VCaP (cell line): ENCODE data around the gene C2CD2.

Experiments used
- H3K27ac ChIP-seq: fragments of 450-650 bp; 2 replicates; pipeline ENCODE4 v1.5.1; 2017
- CTCF ChIP-seq: fragments of 450-650 bp; conservative IDR thresholded peaks from 2 replicates; pipeline ENCODE4 v1.5.1; 2017; ENCODE audit warnings: mild to moderate bottlenecking, moderate library complexity

C2CD2 gene

GRCh38 chr21:41864311-41865001 lies 89.4 kb downstream of the C2CD2 start:
- H3K27ac ChIP-seq: no peak overlapping the region
- no peak for TF ChIP-seq CTCF

DNA sequence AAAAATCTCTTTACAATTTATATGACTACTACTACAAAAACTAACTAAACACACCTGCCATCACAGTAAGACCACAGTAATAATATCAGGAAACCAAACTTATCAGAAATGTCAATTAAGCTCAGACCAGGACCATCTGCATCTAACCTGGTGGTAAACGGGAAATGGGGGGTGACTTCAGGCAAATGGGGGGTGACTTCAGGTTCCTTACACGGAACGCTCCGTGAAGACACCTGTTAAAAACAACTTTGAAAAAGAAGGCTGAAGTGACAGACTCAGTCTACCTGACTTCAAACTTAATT lies 90.4 kb downstream of the C2CD2 start:
- no peak for TF ChIP-seq CTCF
- no peak overlapping the region for H3K27ac ChIP-seq

DNA sequence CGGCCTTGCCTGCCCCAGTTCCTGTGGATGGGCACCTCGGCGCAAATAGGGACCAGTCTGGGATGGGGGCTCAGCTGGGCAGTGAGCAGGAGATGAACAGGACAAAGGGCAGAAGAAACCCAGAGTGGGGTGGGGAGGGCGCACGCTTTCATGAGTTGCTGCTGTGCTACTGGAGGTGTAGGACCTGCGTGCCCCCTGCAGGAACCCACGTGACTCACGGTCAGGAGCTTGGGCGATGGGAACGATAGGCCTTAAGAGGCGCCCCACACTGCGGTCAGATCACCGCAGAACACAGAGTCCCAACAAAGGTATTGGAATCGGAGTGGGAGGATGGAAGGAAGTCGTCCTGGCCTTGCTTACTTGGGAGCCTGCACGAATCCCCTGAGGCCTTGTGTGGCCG lies 91.8 kb downstream of the C2CD2 start:
- no peak overlapping the region for H3K27ac ChIP-seq
- TF ChIP-seq CTCF: no peak

DNA sequence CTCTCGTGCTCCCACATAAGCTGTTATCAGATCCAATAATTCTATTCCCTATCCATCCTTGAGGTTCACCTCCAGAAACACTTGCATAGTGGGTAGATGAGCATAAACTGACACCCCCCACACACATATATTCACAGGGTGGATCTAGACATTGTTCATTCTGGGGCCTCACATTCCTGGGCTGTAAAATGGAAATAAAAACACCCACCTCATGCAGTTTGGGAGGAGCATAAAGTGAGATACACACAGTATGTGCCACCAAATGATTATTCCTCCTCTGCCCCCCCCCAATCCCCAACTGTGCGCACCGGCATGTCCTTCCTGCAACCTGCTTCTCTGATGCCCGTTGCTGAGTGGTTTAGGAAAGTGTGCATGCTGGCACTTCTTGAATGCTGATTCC lies 92.6 kb downstream of the C2CD2 start:
- H3K27ac ChIP-seq: no peak overlapping the region
- no peak for TF ChIP-seq CTCF

- no peak overlapping the region for H3K27ac ChIP-seq
- TF ChIP-seq CTCF: no peak
Observed at GRCh38 chr21:41859297-41859980, 94.4 kb downstream of the C2CD2 start.

DNA sequence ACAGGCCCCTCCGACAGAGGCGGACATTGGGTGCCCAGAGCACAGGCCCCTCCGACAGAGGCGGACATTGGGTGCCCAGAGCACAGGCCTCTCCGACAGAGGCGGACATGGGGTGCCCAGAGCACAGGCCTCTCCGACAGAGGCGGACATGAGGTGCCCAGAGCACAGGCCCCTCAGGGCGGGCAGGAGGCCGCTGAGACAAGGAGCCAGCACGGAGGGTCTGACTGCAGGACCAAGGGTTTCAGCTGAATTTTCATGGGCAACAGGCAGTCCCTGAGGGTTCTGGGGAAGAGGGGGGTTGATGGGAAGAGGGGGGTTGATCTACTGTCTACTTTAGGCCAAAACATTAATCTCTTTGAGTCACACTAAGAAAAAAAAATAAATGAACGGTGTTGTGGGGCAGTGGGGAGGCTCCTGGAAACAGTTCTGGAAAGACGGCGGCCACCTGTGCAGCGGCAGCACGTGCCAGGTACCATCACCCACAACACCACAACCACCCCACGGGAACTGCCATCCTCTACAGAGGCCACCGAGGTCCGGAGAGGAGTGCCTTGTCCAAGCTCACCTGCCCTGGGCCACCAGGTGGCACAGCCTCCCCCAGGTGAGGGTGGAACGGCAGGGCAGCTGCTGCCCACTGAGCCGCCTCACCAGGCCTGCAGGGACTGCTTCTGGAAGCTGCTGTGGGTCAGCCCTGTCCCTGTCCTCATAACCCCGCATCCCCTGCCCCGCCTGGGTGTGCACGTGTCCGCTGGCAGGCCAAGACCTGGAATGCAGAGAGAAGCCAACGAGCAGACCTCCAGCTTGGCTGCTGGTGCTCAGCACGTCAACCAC lies 95.1 kb downstream of the C2CD2 start:
- no peak overlapping the region for H3K27ac ChIP-seq
- no peak for TF ChIP-seq CTCF

GRCh38 chr21:41857771-41858300 lies 96.0 kb downstream of the C2CD2 start:
- H3K27ac ChIP-seq: no peak overlapping the region
- TF ChIP-seq CTCF: no peak
